ENCODE data around the gene FGD2.

DNA sequence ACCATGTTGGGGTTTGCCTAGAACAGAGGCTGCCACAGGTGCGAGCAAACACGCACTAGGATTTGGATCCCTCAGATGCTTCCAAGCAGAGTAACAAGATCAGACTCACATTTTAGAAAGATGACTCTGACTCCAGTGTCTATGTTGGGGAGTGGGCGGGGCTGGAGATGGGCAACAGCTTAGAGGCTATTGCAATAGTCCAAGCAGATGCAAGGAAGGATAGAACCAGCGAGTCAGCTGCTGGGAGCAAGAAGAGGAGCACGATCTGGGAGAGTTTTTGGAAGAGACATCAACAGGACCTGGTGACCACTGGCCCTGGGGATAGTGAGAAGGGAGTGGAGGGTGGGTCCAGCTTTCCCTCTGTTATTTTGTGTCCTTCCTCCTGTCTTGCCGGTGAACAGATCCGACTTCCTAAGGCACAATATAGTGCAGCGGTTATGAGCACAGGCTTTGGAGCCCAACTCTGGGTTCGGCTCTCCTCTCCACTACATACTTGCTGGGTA is 52.7 kb downstream of the FGD2 start:
- TF ChIP-seq, protein P1, sequence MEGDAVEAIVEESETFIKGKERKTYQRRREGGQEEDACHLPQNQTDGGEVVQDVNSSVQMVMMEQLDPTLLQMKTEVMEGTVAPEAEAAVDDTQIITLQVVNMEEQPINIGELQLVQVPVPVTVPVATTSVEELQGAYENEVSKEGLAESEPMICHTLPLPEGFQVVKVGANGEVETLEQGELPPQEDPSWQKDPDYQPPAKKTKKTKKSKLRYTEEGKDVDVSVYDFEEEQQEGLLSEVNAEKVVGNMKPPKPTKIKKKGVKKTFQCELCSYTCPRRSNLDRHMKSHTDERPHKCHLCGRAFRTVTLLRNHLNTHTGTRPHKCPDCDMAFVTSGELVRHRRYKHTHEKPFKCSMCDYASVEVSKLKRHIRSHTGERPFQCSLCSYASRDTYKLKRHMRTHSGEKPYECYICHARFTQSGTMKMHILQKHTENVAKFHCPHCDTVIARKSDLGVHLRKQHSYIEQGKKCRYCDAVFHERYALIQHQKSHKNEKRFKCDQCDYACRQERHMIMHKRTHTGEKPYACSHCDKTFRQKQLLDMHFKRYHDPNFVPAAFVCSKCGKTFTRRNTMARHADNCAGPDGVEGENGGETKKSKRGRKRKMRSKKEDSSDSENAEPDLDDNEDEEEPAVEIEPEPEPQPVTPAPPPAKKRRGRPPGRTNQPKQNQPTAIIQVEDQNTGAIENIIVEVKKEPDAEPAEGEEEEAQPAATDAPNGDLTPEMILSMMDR (IDR thresholded peaks at IDR 0.05) = no peak
- TF ChIP-seq POLR2A (IDR thresholded peaks at IDR 0.05) = no peak
- TF ChIP-seq POLR2AphosphoS5 (IDR thresholded peaks at IDR 0.05) = no peak
- no peak for TF ChIP-seq EP300 (IDR thresholded peaks at IDR 0.05)
